Right atrium auricular region (tissue), 2 donors: ENCODE results near the gene CEP112. TPM values are rescaled to one million over a fixed set of nuclear protein-coding genes. Genes with fewer than 3 reads are reported as not detected.

Source experiments
- DNase-seq: peaks from one replicate; pipeline ENCODE4 v3.0.0-alpha.2; 2019; ENCODE audit warnings: low spot score
- H3K27ac ChIP-seq, 2 donors: fragments of 200-600 bp; sonication (generic); 1 replicate in 1 of 2; 2 replicates in 1 of 2; pipeline ENCODE4 v1.5.1; 2016 to 2019
- H3K27me3 ChIP-seq, 2 donors: fragments of 200-600 bp; sonication (generic); one replicate each; pipeline versions ENCODE4 v1.5.1 to v1.6.0; 2017 to 2019
- H3K36me3 ChIP-seq: fragments of 200-600 bp; sonication (generic); one replicate; pipeline ENCODE4 v1.5.1; 2016
- H3K4me1 ChIP-seq, 2 donors: fragments of 200-600 bp; sonication (generic); one replicate each; pipeline versions ENCODE4 v1.5.1 to v1.6.0; 2017 to 2019
- H3K4me3 ChIP-seq, 2 donors: fragments of 200-600 bp; sonication (generic); 1 replicate in 1 of 2; 2 replicates in 1 of 2; pipeline ENCODE4 v1.5.1; 2017 to 2019; ENCODE audit warnings: mild to moderate bottlenecking in 1 of 2, moderate library complexity in 1 of 2
- H3K9me3 ChIP-seq, 2 donors: fragments of 200-600 bp; sonication (generic); one replicate each; pipeline ENCODE4 v1.5.1; 2019
- CTCF ChIP-seq, 2 donors: fragments of 200-600 bp; sonication (generic); IDR thresholded peaks; one replicate each; pipeline ENCODE4 v1.5.1; 2019; ENCODE audit warnings: antibody characterized with exemption in 2 of 2
- total RNA-seq, 2 donors: library from RNA; depleted of rRNA; stranded (reverse); fragments of >200 nt; gene quantifications; one replicate each; pipeline ENCODE4 v1.1.0, GENCODE V29; 2016

The CEP112 gene
- total RNA-seq, 2 donors from 2014 or later: 8.1 to 11.2 TPM

- no peak for TF ChIP-seq CTCF (IDR thresholded peaks at IDR 0.05)
- Histone ChIP-seq H3K27me3 (no peaks in the 10 kb centered on the region), H3K36me3 (no peaks in the 10 kb centered on the region), H3K9me3 (no peaks in the 10 kb centered on the region), H3K27ac (no peak overlapping the region), H3K4me3 (no peak overlapping the region), H3K4me1 (no peaks in the 10 kb centered on the region)
- DNase-seq: no peak
These were observed 11.5 kb upstream of the CEP112 start for GRCh38 chr17:66203274-66204015.

- no peaks in the 10 kb centered on the region for H3K4me1 ChIP-seq
- H3K27ac ChIP-seq: no peak overlapping the region
- no peak for DNase-seq
- H3K9me3 ChIP-seq: no peaks in the 10 kb centered on the region
- H3K27me3 ChIP-seq: no peaks in the 10 kb centered on the region
- TF ChIP-seq CTCF (IDR thresholded peaks at IDR 0.05): peak in 1 of 2 donors; percentile 64
- no peak overlapping the region for H3K4me3 ChIP-seq
- H3K36me3 ChIP-seq: no peaks in the 10 kb centered on the region
These were observed 8.8 kb upstream of the CEP112 start for GRCh38 chr17:66200685-66201092.

GRCh38 chr17:66198242-66198641 is 6.3 kb upstream of the CEP112 start:
- no peak for DNase-seq
- Histone ChIP-seq H3K9me3 (no peaks in the 10 kb centered on the region), H3K27me3 (no peaks in the 10 kb centered on the region), H3K36me3 (no peaks in the 10 kb centered on the region), H3K4me1 (no peaks in the 10 kb centered on the region), H3K27ac (no peak overlapping the region), H3K4me3 (no peak overlapping the region)
- no peak for TF ChIP-seq CTCF (IDR thresholded peaks at IDR 0.05)

- no peaks in the 10 kb centered on the region for H3K36me3 ChIP-seq
- H3K4me1 ChIP-seq: peaks cover 0 to 20% of the 10 kb centered on the region in 2 donors
- DNase-seq: no peak
- no peaks in the 10 kb centered on the region for H3K27me3 ChIP-seq
- no peaks in the 10 kb centered on the region for H3K9me3 ChIP-seq
- H3K4me3 ChIP-seq: peak overlapping the region; percentile 71 to 84
- H3K27ac ChIP-seq: peak overlapping the region; percentile 77 to 83
- no peak for TF ChIP-seq CTCF (IDR thresholded peaks at IDR 0.05)
These were observed 400 bp upstream of the CEP112 start for GRCh38 chr17:66192378-66192687.

GRCh38 chr17:66190738-66191592 is 968 bp downstream of the CEP112 start:
- no peak for TF ChIP-seq CTCF (IDR thresholded peaks at IDR 0.05)
- Histone ChIP-seq H3K36me3 (no peaks in the 10 kb centered on the region), H3K27ac (peak overlapping the region; percentile 77 to 83), H3K4me1 (peaks cover 0 to 20% of the 10 kb centered on the region in 2 donors), H3K4me3 (peak overlapping the region; percentile 71 to 84), H3K9me3 (no peaks in the 10 kb centered on the region), H3K27me3 (no peaks in the 10 kb centered on the region)
- no peak for DNase-seq
